Gastroesophageal sphincter (tissue), 3 donors: ENCODE measurements around the gene NACA2.

Experiments used
- CTCF ChIP-seq, 4 experiments: fragments of 200-600 bp in 2 of 4; fragments of 450-650 bp in 2 of 4; sonication (generic) in 1 of 4; IDR thresholded peaks; one replicate each; pipeline ENCODE4 v1.5.1; 2017 to 2019; ENCODE audit warnings: antibody characterized with exemption in 4 of 4, mild to moderate bottlenecking in 2 of 4, moderate library complexity in 2 of 4
- POLR2A ChIP-seq, 2 donors: fragments of 450-650 bp; IDR thresholded peaks; one replicate each; pipeline ENCODE4 v1.6.1; 2017; ENCODE audit warnings: antibody characterized with exemption in 2 of 2, mild to moderate bottlenecking in 2 of 2, moderate library complexity in 1 of 2

- TF ChIP-seq CTCF (IDR thresholded peaks at IDR 0.05): no peak
- TF ChIP-seq POLR2A (IDR thresholded peaks at IDR 0.05): no peak
These were observed 15.6 kb downstream of the NACA2 start for GRCh38 chr17:61575352-61575975.
